Large intestine (tissue), 12 donors: ENCODE results near the gene CCDC150. TPM values are rescaled to one million over a fixed set of nuclear protein-coding genes. Genes with fewer than 3 reads are reported as not detected.

ENCODE experiments used
- DNase-seq, 2 donors: peaks; one replicate each; pipeline versions ENCODE4 v3.0.0 to v3.0.0-alpha.2; 2013
- H3K27ac ChIP-seq: one replicate; pipeline ENCODE4 v1.5.1; 2013; ENCODE audit warnings: low read length
- H3K27me3 ChIP-seq: 2 replicates; pipeline ENCODE4 v1.6.1; 2013; ENCODE audit warnings: low read length; ENCODE audit not compliant: control insufficient read depth, insufficient read depth
- H3K36me3 ChIP-seq: 2 replicates; pipeline ENCODE4 v1.6.1; 2013; ENCODE audit warnings: low read length; ENCODE audit not compliant: control insufficient read depth, insufficient read depth
- H3K4me1 ChIP-seq: one replicate; pipeline ENCODE4 v1.6.1; 2013; ENCODE audit warnings: low read length; ENCODE audit not compliant: control insufficient read depth, insufficient read depth
- H3K4me3 ChIP-seq: one replicate; pipeline ENCODE4 v1.5.1; 2013; ENCODE audit warnings: low read length
- H3K9me3 ChIP-seq: one replicate; pipeline ENCODE4 v1.6.1; 2013; ENCODE audit warnings: mild to moderate bottlenecking, low read depth, low read length, moderate library complexity; ENCODE audit not compliant: control insufficient read depth
- WGBS: methylation state at CpG from one replicate; pipeline ENCODE4 v1.1.5; 2013; ENCODE audit warnings: low lambda C conversion rate; ENCODE audit not compliant: insufficient coverage; 5-methylcytosine and 5-hydroxymethylcytosine counted together
- long read RNA-seq, 11 donors: transcript quantifications; one replicate each; lab custom pipeline, GENCODE V29; 2026
- polyA plus RNA-seq: library from polyadenylated mRNA; unstranded; fragments of 120-200 nt; gene quantifications from one replicate; pipeline ENCODE4 v1.2.1, GENCODE V29; 2013

CCDC150 gene
- polyA plus RNA-seq = 16.1 TPM
- long read RNA-seq, donor 1 = 0 reads
- long read RNA-seq, donor 2, partial matches to known transcripts = 0 of 5 reads
- long read RNA-seq, donor 2, other reads (novel, unspliced or antisense) = 5 of 5 reads
- long read RNA-seq, donor 3 = 0 reads
- long read RNA-seq, donor 4, partial matches to known transcripts = 0 of 1 reads
- long read RNA-seq, donor 4, other reads (novel, unspliced or antisense) = 0 of 1 reads
- long read RNA-seq, donor 5 = 0 reads
- long read RNA-seq, donor 6, partial matches to known transcripts = 16 of 21 reads
- long read RNA-seq, donor 6, other reads (novel, unspliced or antisense) = 5 of 21 reads
- long read RNA-seq, donor 7 = 0 reads
- long read RNA-seq, donor 8 = 0 reads
- long read RNA-seq, donor 9, partial matches to known transcripts = 0 of 3 reads
- long read RNA-seq, donor 9, other reads (novel, unspliced or antisense) = 0 of 3 reads
- long read RNA-seq, donor 10, partial matches to known transcripts = 0 of 1 reads
- long read RNA-seq, donor 10, other reads (novel, unspliced or antisense) = 0 of 1 reads
- long read RNA-seq, donor 11, partial matches to known transcripts = 8 of 13 reads
- long read RNA-seq, donor 11, other reads (novel, unspliced or antisense) = 5 of 13 reads

DNA sequence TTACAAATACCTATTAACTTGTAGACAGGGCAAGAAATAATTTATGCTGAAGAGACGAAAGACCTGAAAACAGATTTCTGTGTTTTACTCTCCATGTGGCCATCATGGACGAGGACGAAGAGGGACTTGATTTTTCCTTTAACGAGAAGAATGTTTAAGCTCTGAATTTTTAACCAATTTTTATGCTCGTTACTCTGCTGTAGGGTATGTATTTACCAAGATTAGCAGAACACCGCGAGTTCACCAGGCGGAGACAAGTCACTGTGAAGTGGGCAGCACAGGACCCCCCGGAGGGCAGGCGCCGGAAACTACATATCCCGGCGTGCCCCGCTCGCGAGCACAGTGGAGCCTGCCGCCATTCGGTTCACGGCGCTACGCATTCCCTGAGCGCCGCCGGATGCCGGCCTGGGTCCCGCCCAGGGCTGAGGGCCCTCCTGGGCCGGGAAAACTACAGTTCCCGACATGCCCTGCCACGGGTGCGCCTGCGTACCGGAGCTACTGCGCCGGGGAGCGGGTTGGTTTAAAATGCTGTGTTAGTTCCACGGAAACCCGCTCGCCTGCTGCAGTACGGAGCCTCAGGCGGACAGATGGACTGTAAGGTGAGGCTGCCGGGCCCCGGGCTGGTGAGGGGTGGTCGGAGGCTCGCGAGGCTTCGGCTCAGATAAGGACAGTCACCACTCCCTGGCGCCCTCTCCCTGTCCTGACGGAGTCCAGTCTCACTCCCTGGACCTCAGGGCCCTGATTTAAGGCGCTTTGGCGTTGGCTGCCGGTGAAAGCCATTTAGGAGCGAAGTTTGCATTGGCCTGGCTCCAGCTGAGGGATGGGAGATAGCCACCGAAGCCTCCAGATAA, at the start of gene CCDC150:
TSS of gene CCDC150 (plus strand) at position 536 of the 851 bp plus-strand sequence. CDS start at position 588, 52 bp downstream.
- peak within 1 kb of the TSS; percentile 22 for H3K27ac ChIP-seq
- H3K4me1 ChIP-seq = no peaks in the 10 kb centered on the region
- peak within 1 kb of the TSS; percentile 54 for H3K4me3 ChIP-seq
- peak; percentile 96 for DNase-seq
- H3K9me3 ChIP-seq = no peaks in the 10 kb centered on the region
- no peaks in the 10 kb centered on the region for H3K36me3 ChIP-seq
- H3K27me3 ChIP-seq = no peaks in the 10 kb centered on the region
- 60% methylated on average over 1 of the region's 53 CpGs for WGBS

GRCh38 chr2:196590286-196590685, 49.2 kb upstream of the CCDC150 start:
- Histone ChIP-seq H3K4me1 (no peaks in the 10 kb centered on the region), H3K4me3 (no peak overlapping the region), H3K27me3 (peaks cover 30% of the 10 kb centered on the region), H3K9me3 (no peaks in the 10 kb centered on the region), H3K27ac (no peak overlapping the region), H3K36me3 (no peaks in the 10 kb centered on the region)
- no CpG with 5 or more reads among the region's 1 CpG for WGBS
- DNase-seq = no peak

- H3K27me3 ChIP-seq = peaks cover 35% of the 10 kb centered on the region
Observed at GRCh38 chr2:196591004-196591403, 48.5 kb upstream of the CCDC150 start.

GRCh38 chr2:196591621-196592022, 47.9 kb upstream of the CCDC150 start:
- 34% methylated on average over 2 of the region's 4 CpGs for WGBS
- H3K36me3 ChIP-seq = no peaks in the 10 kb centered on the region

More at GRCh38 chr2:196591004-196591403, 48.5 kb upstream of the CCDC150 start:
- H3K27ac ChIP-seq = no peak overlapping the region
- H3K4me1 ChIP-seq = no peaks in the 10 kb centered on the region
- WGBS = no CpG with 5 or more reads among the region's 8 CpGs
- H3K36me3 ChIP-seq = no peaks in the 10 kb centered on the region
- H3K4me3 ChIP-seq = no peak overlapping the region
- DNase-seq = no peak
- H3K9me3 ChIP-seq = no peaks in the 10 kb centered on the region

DNA sequence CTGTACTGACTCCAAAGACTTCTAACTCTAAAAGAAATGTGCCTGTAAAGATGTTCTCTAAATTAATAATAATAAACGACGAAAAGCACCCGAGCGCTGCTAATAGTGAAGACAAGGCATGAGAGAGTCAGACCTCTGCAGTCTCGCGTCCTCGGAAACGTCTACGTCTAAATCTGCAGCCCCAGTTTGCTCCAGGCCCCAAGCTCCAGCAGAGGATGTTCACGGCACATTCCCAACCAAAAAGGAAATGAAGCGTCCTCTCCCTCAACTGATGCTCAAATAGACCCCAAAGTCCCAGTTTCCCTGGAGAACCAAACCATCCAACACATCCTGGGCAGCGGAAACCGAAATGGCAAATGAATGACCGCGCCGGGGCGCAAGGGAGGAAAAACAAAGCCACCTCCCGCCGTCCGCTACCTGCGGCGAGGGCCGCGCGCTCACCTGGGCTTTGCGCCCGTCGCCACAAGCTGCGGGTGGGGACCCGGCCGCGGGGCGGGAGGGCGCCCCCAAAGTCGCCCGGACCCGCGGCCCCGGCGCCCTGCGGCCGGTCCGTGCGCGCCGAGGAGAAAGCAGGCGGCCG, 47.1 kb upstream of the CCDC150 start:
- no CpG with 5 or more reads among the region's 48 CpGs for WGBS
- peak in 1 of 2 donors; percentile 69 for DNase-seq
- H3K27me3 ChIP-seq = peaks cover 38% of the 10 kb centered on the region
- H3K27ac ChIP-seq = peak overlapping the region; percentile 34
- no peaks in the 10 kb centered on the region for H3K4me1 ChIP-seq
- H3K36me3 ChIP-seq = no peaks in the 10 kb centered on the region
- H3K4me3 ChIP-seq = peak overlapping the region; percentile 50
- H3K9me3 ChIP-seq = no peaks in the 10 kb centered on the region

More at GRCh38 chr2:196591621-196592022, 47.9 kb upstream of the CCDC150 start:
- Histone ChIP-seq H3K27ac (no peak overlapping the region), H3K27me3 (peaks cover 38% of the 10 kb centered on the region), H3K4me3 (no peak overlapping the region), H3K4me1 (no peaks in the 10 kb centered on the region), H3K9me3 (no peaks in the 10 kb centered on the region)
- no peak for DNase-seq

- Histone ChIP-seq H3K27me3 (peaks cover 38% of the 10 kb centered on the region), H3K36me3 (no peaks in the 10 kb centered on the region), H3K4me1 (no peaks in the 10 kb centered on the region), H3K27ac (peak within 1 kb of the TSS; percentile 36), H3K9me3 (no peaks in the 10 kb centered on the region), H3K4me3 (peak within 1 kb of the TSS; percentile 50)
- no CpG with 5 or more reads among the region's 125 CpGs for WGBS
- peak; percentile 28 to 68 for DNase-seq
Observed at GRCh38 chr2:196592911-196593881, 46.3 kb upstream of the CCDC150 start, which contains the start of gene HECW2. Gene HECW2, minus strand, starts transcription at chr2:196593554.

DNA sequence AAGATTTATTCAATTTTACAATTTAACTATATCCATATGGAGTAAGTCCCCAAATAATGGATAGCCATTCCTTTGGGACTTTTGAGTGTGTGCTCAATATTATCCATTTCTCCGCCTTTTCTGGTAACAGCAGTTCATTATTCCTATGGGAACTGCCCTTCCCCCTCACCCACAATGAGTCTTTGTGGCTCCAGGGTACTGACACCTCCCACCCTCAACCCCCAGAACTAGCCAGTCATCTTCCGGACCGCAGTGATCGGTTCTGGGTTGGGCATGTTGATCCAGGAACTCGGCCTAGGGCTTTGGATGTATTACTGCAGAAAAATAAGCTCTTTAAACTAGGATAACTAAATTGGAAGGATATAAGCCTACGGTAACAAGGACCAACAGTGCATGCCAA, 45.4 kb upstream of the CCDC150 start:
- H3K9me3 ChIP-seq = no peaks in the 10 kb centered on the region
- H3K36me3 ChIP-seq = no peaks in the 10 kb centered on the region
- DNase-seq = no peak
- no peak overlapping the region for H3K27ac ChIP-seq
- H3K4me3 ChIP-seq = no peak overlapping the region
- no CpG with 5 or more reads among the region's 6 CpGs for WGBS
- peaks cover 38% of the 10 kb centered on the region for H3K27me3 ChIP-seq
- H3K4me1 ChIP-seq = no peaks in the 10 kb centered on the region

GRCh38 chr2:196597531-196597930, 42.0 kb upstream of the CCDC150 start:
- WGBS = no CpG with 5 or more reads among the region's 6 CpGs
- Histone ChIP-seq H3K9me3 (no peaks in the 10 kb centered on the region), H3K4me3 (no peak overlapping the region), H3K27ac (no peak overlapping the region), H3K27me3 (peaks cover 22% of the 10 kb centered on the region), H3K4me1 (no peaks in the 10 kb centered on the region), H3K36me3 (no peaks in the 10 kb centered on the region)
- DNase-seq = no peak

DNA sequence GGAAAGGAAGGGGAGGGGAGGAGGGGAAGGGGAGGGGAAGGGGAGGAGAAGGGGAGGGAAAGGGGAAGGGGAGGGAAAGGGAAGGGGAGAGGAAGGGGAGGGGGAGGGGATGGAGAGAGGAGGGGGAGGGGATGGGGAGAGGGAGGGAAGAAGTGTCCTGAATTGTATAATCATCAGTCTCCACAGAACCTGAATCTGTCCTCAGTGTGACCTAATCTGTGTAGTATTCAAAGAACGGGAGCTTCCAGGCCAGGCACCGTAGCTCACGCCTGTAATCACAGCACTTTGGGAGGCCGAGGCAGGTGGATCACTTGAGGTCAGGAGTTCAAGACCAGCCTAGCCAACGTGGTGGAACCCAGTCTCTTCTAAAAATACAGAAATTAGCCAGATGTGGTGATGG, 41.1 kb upstream of the CCDC150 start:
- no peak overlapping the region for H3K27ac ChIP-seq
- no peaks in the 10 kb centered on the region for H3K4me1 ChIP-seq
- no peak for DNase-seq
- H3K9me3 ChIP-seq = no peaks in the 10 kb centered on the region
- peaks cover 21% of the 10 kb centered on the region for H3K27me3 ChIP-seq
- no peaks in the 10 kb centered on the region for H3K36me3 ChIP-seq
- WGBS = no CpG with 5 or more reads among the region's 5 CpGs
- no peak overlapping the region for H3K4me3 ChIP-seq
